NCI-H1930 (cell line): ENCODE data around the gene ZNF263.

ENCODE experiments used
- DNase-seq, 2 experiments: peaks; one replicate each; lab custom pipeline; 2025; lab: John Stamatoyannopoulos, UW

ZNF263 gene

DNA sequence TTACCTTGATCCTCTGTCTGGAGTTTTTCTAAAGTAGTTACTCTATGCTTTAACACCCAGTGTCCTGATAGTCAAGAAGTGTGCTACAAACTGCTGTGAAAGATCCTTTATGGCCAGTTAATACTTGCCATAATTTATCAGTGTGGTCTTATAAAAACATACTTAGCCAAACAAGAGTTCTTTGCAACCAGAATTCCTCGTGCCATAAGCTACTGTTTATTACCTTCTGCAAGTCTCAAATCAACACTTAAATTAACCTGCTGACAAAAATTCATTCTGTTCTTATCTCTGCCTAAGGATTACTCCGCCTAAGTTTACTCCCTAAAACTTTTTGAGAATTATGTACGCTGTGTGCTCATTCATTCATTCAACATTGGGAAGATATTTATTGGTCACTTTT is 44.8 kb downstream of the ZNF263 start:
- no peak for DNase-seq

DNA sequence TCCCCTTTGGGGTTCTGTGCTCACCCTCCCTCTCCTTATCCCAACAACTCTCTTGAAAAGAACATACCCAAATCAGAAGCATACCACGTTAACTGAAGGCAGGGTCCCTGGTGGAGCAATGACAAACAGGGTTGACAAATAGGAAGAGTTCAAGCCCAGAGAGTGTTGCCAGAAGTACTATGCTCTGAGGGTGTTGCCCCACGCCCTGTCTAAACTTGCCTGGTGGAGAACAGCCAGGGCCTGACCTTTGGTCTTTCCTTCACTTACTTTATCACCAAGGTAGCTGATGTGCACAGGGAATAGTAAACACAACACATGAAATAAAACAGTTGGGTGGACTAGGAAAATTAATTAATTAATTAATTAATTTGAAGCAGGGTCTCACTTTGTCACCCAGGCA is 45.4 kb downstream of the ZNF263 start:
- DNase-seq: no peak
